Activated CD4-positive, alpha-beta memory T cell treated with anti-CD3 and anti-CD28 coated beads, Interleukin-2, amount 10 ng/mL, durations not matched to agents 7 days and 5 days (primary cell): ENCODE results near the gene SLC7A4. TPM values are rescaled to one million over a fixed set of nuclear protein-coding genes. Genes with fewer than 3 reads are reported as not detected.
A peak's percentile ranks its signal among the peaks of the same experiment; 100 is the strongest.

Source experiments
- CTCF ChIA-PET: fragments of 350-600 bp; sonication (Branson Sonifier 250); formaldehyde crosslinking; loops from one replicate; lab custom pipeline; 2021; ENCODE audit warnings: antibody characterized with exemption, inconsistent platforms; lab: Charles Lee
- POLR2A ChIA-PET: fragments of 350-600 bp; sonication (Branson Sonifier 250); formaldehyde crosslinking; loops from one replicate; lab custom pipeline; 2021; ENCODE audit warnings: antibody characterized with exemption; lab: Charles Lee
- DNase-seq: peaks from one replicate; pipeline ENCODE4 v3.0.0-alpha.2; 2020
- H3K27ac Mint-ChIP-seq: one replicate; pipeline ENCODE4 v1.8.0; 2021; ENCODE audit warnings: mild to moderate bottlenecking, mixed read lengths
- H3K27me3 Mint-ChIP-seq: one replicate; pipeline ENCODE4 v1.8.0; 2021; ENCODE audit warnings: mixed read lengths
- H3K36me3 Mint-ChIP-seq: one replicate; pipeline ENCODE4 v1.8.0; 2021; ENCODE audit warnings: low read depth, mixed read lengths
- H3K4me1 Mint-ChIP-seq: one replicate; pipeline ENCODE4 v1.8.0; 2021; ENCODE audit warnings: mixed read lengths
- H3K4me3 Mint-ChIP-seq: one replicate; pipeline ENCODE4 v1.8.0; 2021; ENCODE audit warnings: mild to moderate bottlenecking, mixed read lengths
- H3K9me3 Mint-ChIP-seq: one replicate; pipeline ENCODE4 v1.8.0; 2021; ENCODE audit warnings: mixed read lengths
- total RNA-seq, 2 experiments: library from RNA; stranded (reverse); gene quantifications; one replicate each; pipeline ENCODE4 v1.2.3, GENCODE V29; 2021

The SLC7A4 gene
- total RNA-seq, 2 experiments from 2014 or later, result not detected

DNA sequence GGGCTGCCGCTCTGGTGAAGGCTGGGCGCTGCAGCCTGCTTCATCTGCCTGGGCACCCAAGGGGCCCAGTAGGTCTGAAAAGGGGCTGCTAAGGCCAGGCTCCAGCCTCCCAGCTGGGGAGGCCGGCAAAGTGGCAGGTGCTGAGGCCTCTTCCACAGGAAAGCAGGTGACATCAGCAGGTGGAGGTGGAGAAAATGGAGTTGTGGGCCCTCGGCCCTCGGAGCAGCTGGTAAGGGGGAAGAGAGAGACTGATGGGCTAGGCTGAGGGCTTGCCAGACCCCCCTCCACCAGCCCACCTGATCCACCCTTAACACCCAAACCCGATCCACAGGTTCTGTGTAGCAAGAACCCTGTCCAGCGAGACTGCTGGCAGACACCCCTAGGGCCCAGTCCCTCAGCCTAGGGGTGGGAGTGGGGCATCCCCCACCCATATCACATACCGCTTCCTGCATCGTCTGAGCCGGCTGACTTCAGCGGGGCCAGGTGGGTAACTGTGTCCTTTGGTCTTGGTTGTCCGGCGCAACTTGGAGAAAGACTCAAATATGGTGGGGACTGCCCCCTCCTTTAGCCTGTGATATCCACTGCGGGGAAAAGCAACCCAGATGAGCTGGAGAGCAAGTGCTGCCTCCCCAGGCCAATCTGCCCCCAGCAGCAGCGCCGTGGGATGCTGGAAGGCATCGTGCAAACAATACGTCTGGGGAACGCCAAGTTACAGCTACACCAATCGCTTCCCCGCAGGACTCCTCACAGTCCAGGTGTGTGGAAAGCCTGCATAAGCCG, 32.0 kb downstream of the SLC7A4 start:
- Mint-ChIP-seq H3K4me3 (peak overlapping the region; percentile 92), H3K27ac (peak overlapping the region; percentile 90), H3K27me3 (no peaks in the 10 kb centered on the region), H3K36me3 (peaks cover 18% of the 10 kb centered on the region), H3K9me3 (no peaks in the 10 kb centered on the region), H3K4me1 (peaks cover 34% of the 10 kb centered on the region)
- ChIA-PET CTCF (interaction anchor here (0.7 to 1.4 kb wide), 2 partner anchors 19 to 115 kb away, joined by 3 to 7 read pairs; partner anchors contain the start of gene LZTR1), POLR2A (interaction anchor here (1.0 to 5.5 kb wide), 5 partner anchors 9 to 83 kb away, joined by 4 to 48 read pairs (median 8); partner anchors contain the start of genes CRKL, LZTR1 and P2RX6)
- no peak for DNase-seq

- Mint-ChIP-seq H3K36me3 (peaks cover 20% of the 10 kb centered on the region), H3K27ac (peak overlapping the region; percentile 29), H3K4me3 (peak overlapping the region; percentile 92), H3K27me3 (no peaks in the 10 kb centered on the region), H3K4me1 (peaks cover 34% of the 10 kb centered on the region), H3K9me3 (no peaks in the 10 kb centered on the region)
- CTCF ChIA-PET, result no interaction called here
- DNase-seq, result no peak
- POLR2A ChIA-PET, result interaction anchor here (1.0 to 5.5 kb wide), 6 partner anchors 8 to 82 kb away, joined by 3 to 48 read pairs (median 4); partner anchors contain the start of genes CRKL and LZTR1
Observed at GRCh38 chr22:20999350-21000206, 32.8 kb downstream of the SLC7A4 start.

GRCh38 chr22:20998411-20999336, 33.7 kb downstream of the SLC7A4 start:
- POLR2A ChIA-PET, result interaction anchor here (1.0 to 5.5 kb wide), 4 partner anchors 8 to 16 kb away, joined by 3 to 48 read pairs (median 4); partner anchors contain the start of gene LZTR1
- peaks cover 20% of the 10 kb centered on the region for H3K36me3 Mint-ChIP-seq
- H3K4me3 Mint-ChIP-seq, result no peak overlapping the region
- no peaks in the 10 kb centered on the region for H3K27me3 Mint-ChIP-seq
- no peaks in the 10 kb centered on the region for H3K9me3 Mint-ChIP-seq
- peaks cover 29% of the 10 kb centered on the region for H3K4me1 Mint-ChIP-seq
- CTCF ChIA-PET, result no interaction called here
- no peak for DNase-seq
- no peak overlapping the region for H3K27ac Mint-ChIP-seq

- no peak for DNase-seq
- no peak overlapping the region for H3K27ac Mint-ChIP-seq
- H3K4me3 Mint-ChIP-seq, result no peak overlapping the region
- no peaks in the 10 kb centered on the region for H3K9me3 Mint-ChIP-seq
- ChIA-PET CTCF (no interaction called here), POLR2A (no interaction called here)
- H3K27me3 Mint-ChIP-seq, result no peaks in the 10 kb centered on the region
- peaks cover 21% of the 10 kb centered on the region for H3K4me1 Mint-ChIP-seq
- H3K36me3 Mint-ChIP-seq, result peaks cover 20% of the 10 kb centered on the region
Observed at GRCh38 chr22:20997536-20998257, 34.7 kb downstream of the SLC7A4 start.

DNA sequence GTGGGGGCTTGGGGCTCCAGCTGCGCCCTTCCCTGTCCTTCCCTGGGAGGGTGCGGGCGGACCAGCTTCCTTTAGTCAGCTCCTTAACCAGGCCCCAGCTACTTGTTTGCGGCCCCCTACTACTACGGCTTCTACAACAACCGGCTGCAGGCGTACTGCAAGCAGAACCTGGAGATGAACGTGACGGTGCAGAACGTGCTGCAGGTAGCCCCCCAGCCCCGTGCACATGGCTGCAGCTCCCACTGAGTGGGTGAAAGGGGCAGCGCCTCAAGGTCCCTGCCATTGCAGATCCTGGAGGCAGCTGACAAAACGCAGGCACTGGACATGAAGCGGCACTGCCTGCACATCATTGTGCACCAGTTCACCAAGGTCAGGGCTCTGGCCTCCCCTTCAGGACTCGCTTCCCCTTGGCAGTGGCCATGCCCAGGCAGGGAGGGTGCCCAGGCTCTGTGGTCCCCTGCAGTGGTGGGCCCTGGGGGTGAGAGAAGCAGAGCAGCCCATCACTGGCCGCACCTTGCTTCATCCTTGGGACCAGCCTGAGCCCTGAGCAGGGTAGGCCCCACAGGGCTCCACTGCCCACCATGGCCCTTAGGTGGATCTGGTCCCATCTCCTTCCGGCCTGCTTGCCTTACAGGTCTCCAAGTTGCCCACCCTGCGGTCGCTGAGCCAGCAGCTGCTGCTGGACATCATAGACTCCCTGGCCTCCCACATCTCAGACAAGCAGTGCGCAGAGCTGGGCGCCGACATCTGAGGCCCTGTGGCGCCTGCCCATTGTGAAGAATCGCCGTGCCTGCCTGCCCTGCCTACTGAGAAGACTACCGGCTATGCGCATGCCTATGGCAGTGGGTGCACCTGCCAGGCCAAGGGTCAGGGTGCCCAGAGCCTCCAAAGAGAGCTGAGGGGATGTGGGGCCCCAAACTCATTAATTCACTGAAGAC, 35.5 kb downstream of the SLC7A4 start:
- no peak for DNase-seq
- H3K36me3 Mint-ChIP-seq, result peaks cover 20% of the 10 kb centered on the region
- H3K4me3 Mint-ChIP-seq, result no peak overlapping the region
- H3K27me3 Mint-ChIP-seq, result no peaks in the 10 kb centered on the region
- no peaks in the 10 kb centered on the region for H3K9me3 Mint-ChIP-seq
- peaks cover 19% of the 10 kb centered on the region for H3K4me1 Mint-ChIP-seq
- H3K27ac Mint-ChIP-seq, result no peak overlapping the region
- ChIA-PET POLR2A (no interaction called here), CTCF (no interaction called here)

DNA sequence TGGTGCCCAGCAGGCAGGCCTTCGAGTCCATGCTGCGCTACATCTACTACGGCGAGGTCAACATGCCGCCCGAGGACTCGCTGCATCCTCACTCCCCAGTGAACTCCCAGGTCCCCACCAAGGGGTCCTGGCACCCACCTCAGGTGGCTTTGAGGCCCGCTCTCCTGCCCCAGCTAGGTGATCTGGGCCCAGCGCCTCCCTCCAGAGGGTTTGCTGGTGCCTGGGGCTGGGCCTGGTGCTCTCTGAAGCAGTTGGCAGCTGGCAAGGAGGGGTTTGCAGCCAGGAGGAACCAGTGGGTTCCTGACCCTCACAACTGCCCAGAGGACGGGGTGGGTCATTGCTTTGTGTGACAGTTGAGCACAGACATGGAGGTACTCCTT, 36.3 kb downstream of the SLC7A4 start:
- no peak for DNase-seq
- no peaks in the 10 kb centered on the region for H3K9me3 Mint-ChIP-seq
- H3K27me3 Mint-ChIP-seq, result no peaks in the 10 kb centered on the region
- no peak overlapping the region for H3K4me3 Mint-ChIP-seq
- H3K27ac Mint-ChIP-seq, result no peak overlapping the region
- POLR2A ChIA-PET, result no interaction called here
- CTCF ChIA-PET, result no interaction called here
- H3K36me3 Mint-ChIP-seq, result peaks cover 17% of the 10 kb centered on the region
- H3K4me1 Mint-ChIP-seq, result peaks cover 13% of the 10 kb centered on the region

GRCh38 chr22:20995329-20996030, 36.9 kb downstream of the SLC7A4 start:
- H3K27me3 Mint-ChIP-seq, result no peaks in the 10 kb centered on the region
- peaks cover 22% of the 10 kb centered on the region for H3K36me3 Mint-ChIP-seq
- DNase-seq, result no peak
- no peaks in the 10 kb centered on the region for H3K9me3 Mint-ChIP-seq
- H3K4me3 Mint-ChIP-seq, result no peak overlapping the region
- no peak overlapping the region for H3K27ac Mint-ChIP-seq
- peaks cover 8% of the 10 kb centered on the region for H3K4me1 Mint-ChIP-seq
- ChIA-PET CTCF (no interaction called here), POLR2A (no interaction called here)

DNA sequence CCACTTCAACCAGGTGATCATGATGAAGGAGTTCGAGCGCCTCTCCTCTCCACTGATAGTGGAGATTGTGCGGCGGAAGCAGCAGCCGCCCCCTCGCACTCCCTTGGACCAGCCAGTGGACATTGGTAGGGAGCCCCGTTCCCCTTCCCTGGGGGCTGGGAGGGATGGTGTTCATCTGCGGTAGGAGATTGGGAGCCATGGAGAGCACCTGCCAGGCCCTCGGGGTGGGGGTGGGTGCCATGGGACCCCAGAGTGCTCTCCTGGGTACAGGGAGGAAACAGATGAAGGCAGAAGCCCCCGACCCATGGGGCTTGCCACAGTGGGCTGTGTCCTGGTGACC, 37.5 kb downstream of the SLC7A4 start:
- peaks cover 21% of the 10 kb centered on the region for H3K36me3 Mint-ChIP-seq
- DNase-seq, result no peak
- no peak overlapping the region for H3K4me3 Mint-ChIP-seq
- H3K4me1 Mint-ChIP-seq, result peaks cover 5% of the 10 kb centered on the region
- H3K27ac Mint-ChIP-seq, result no peak overlapping the region
- no peaks in the 10 kb centered on the region for H3K27me3 Mint-ChIP-seq
- ChIA-PET CTCF (no interaction called here), POLR2A (no interaction called here)
- no peaks in the 10 kb centered on the region for H3K9me3 Mint-ChIP-seq

GRCh38 chr22:20994128-20994901, 38.0 kb downstream of the SLC7A4 start:
- POLR2A ChIA-PET, result no interaction called here
- Mint-ChIP-seq H3K36me3 (peaks cover 18% of the 10 kb centered on the region), H3K4me1 (peaks cover 7% of the 10 kb centered on the region), H3K9me3 (no peaks in the 10 kb centered on the region), H3K27ac (no peak overlapping the region), H3K4me3 (no peak overlapping the region), H3K27me3 (no peaks in the 10 kb centered on the region)
- no peak for DNase-seq
- CTCF ChIA-PET, result no interaction called here

GRCh38 chr22:20993304-20994127, 38.8 kb downstream of the SLC7A4 start:
- H3K4me1 Mint-ChIP-seq, result peaks cover 10% of the 10 kb centered on the region
- ChIA-PET POLR2A (no interaction called here), CTCF (no interaction called here)
- no peak overlapping the region for H3K27ac Mint-ChIP-seq
- H3K27me3 Mint-ChIP-seq, result no peaks in the 10 kb centered on the region
- no peak for DNase-seq
- no peaks in the 10 kb centered on the region for H3K9me3 Mint-ChIP-seq
- H3K4me3 Mint-ChIP-seq, result no peak overlapping the region
- H3K36me3 Mint-ChIP-seq, result peaks cover 15% of the 10 kb centered on the region
